Measurements from ENCODE around the gene GRB10.

Gene GRB10

GRCh38 chr7:50803359-50804337, 21.0 kb upstream of the GRB10 start:
- no peak for DNase-seq (ENCODE audit: low read depth in 2 of 2)

GRCh38 chr7:50801907-50802306, 19.2 kb upstream of the GRB10 start:
- no peak for DNase-seq (ENCODE audit: low read depth in 2 of 2)

- no peak for DNase-seq (ENCODE audit: low read depth in 2 of 2)
Observed at GRCh38 chr7:50799873-50800272, 17.2 kb upstream of the GRB10 start.

- no peak for DNase-seq (ENCODE audit: low read depth in 2 of 2)
Observed at GRCh38 chr7:50798126-50798525, 15.4 kb upstream of the GRB10 start.

- no peak for DNase-seq (ENCODE audit: low read depth in 2 of 2)
Observed at GRCh38 chr7:50795831-50796230, 13.1 kb upstream of the GRB10 start.

- DNase-seq (ENCODE audit: low read depth in 2 of 2) = no peak
Observed at GRCh38 chr7:50795253-50795652, 12.6 kb upstream of the GRB10 start.

- DNase-seq (ENCODE audit: low read depth in 2 of 2) = no peak
Observed at GRCh38 chr7:50793947-50794570, 11.4 kb upstream of the GRB10 start.

GRCh38 chr7:50793120-50793946, 10.6 kb upstream of the GRB10 start:
- DNase-seq (ENCODE audit: low read depth in 2 of 2) = no peak

- no peak for DNase-seq (ENCODE audit: low read depth in 2 of 2)
Observed at GRCh38 chr7:50792342-50793119, 9.8 kb upstream of the GRB10 start.

- no peak for DNase-seq (ENCODE audit: low read depth in 2 of 2)
Observed at GRCh38 chr7:50791938-50792341, 9.2 kb upstream of the GRB10 start.

- no peak for DNase-seq (ENCODE audit: low read depth in 2 of 2)
Observed at GRCh38 chr7:50791363-50791937, 8.8 kb upstream of the GRB10 start.

- DNase-seq (ENCODE audit: low read depth in 2 of 2) = no peak
Observed at GRCh38 chr7:50790381-50790780, 7.7 kb upstream of the GRB10 start.

- DNase-seq (ENCODE audit: low read depth in 2 of 2) = no peak
Observed at GRCh38 chr7:50788382-50788781, 5.7 kb upstream of the GRB10 start.

GRCh38 chr7:50787825-50788224, 5.1 kb upstream of the GRB10 start:
- DNase-seq (ENCODE audit: low read depth in 2 of 2) = no peak

- DNase-seq (ENCODE audit: low read depth in 2 of 2) = no peak
Observed at GRCh38 chr7:50785346-50785745, 2.6 kb upstream of the GRB10 start.

GRCh38 chr7:50783801-50784507, 1.3 kb upstream of the GRB10 start:
- DNase-seq (ENCODE audit: low read depth in 2 of 2) = no peak

- DNase-seq (ENCODE audit: low read depth in 2 of 2) = no peak
Observed at GRCh38 chr7:50783303-50783702, 607 bp upstream of the GRB10 start.

- no peak for DNase-seq (ENCODE audit: low read depth in 2 of 2)
Observed at GRCh38 chr7:50781381-50782293, 1.1 kb downstream of the GRB10 start.

GRCh38 chr7:50780436-50780835, 2.3 kb downstream of the GRB10 start:
- DNase-seq (ENCODE audit: low read depth in 2 of 2) = no peak

Data from stimulated activated CD4-positive, alpha-beta T cell treated with anti-CD3 and anti-CD28 coated beads, Interleukin-4, amount 100 ng/mL, for 48 hours (primary cell).